ENCODE measurements around the gene TXNDC15. TPM values are rescaled to one million over a fixed set of nuclear protein-coding genes. Genes with fewer than 3 reads are reported as not detected.

Gene TXNDC15
- total RNA-seq, 1 experiment from 2014 or later, result 34.2 TPM

DNA sequence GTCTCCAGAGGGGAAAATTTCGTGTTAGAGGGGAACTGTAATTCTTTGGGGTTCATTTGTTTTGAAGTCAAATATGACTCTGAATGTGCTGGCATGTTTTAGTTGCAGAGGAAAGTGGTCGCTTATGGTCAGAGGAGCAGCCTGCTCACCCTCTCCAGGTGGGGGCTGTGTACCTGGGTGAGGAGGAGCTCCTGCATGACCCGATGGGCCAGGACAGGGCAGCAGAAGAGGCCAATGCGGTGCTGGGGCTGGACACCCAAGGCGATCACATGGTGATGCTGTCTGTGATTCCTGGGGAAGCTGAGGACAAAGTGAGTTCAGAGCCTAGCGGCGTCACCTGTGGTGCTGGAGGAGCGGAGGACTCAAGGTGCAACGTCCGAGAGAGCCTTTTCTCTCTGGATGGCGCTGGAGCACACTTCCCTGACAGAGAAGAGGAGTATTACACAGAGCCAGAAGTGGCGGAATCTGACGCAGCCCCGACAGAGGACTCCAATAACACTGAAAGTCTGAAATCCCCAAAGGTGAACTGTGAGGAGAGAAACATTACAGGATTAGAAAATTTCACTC lies 13.5 kb downstream of the TXNDC15 start:
- TF ChIP-seq, protein P1, sequence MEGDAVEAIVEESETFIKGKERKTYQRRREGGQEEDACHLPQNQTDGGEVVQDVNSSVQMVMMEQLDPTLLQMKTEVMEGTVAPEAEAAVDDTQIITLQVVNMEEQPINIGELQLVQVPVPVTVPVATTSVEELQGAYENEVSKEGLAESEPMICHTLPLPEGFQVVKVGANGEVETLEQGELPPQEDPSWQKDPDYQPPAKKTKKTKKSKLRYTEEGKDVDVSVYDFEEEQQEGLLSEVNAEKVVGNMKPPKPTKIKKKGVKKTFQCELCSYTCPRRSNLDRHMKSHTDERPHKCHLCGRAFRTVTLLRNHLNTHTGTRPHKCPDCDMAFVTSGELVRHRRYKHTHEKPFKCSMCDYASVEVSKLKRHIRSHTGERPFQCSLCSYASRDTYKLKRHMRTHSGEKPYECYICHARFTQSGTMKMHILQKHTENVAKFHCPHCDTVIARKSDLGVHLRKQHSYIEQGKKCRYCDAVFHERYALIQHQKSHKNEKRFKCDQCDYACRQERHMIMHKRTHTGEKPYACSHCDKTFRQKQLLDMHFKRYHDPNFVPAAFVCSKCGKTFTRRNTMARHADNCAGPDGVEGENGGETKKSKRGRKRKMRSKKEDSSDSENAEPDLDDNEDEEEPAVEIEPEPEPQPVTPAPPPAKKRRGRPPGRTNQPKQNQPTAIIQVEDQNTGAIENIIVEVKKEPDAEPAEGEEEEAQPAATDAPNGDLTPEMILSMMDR (IDR thresholded peaks at IDR 0.05; ENCODE audit: unreplicated experiment), result no peak
- CTCF ChIA-PET, result no interaction called here
- H3K4me3 Mint-ChIP-seq (ENCODE audit: low read depth, unreplicated experiment), result no peak overlapping the region
- no peak for DNase-seq
- H3K36me3 Mint-ChIP-seq (ENCODE audit: insufficient read depth, unreplicated experiment), result no peaks in the 10 kb centered on the region
- no TSS peak for BruUV-seq (replicated peaks)
- no peak overlapping the region for H3K27ac Mint-ChIP-seq (ENCODE audit: unreplicated experiment)
- H3K4me1 Mint-ChIP-seq (ENCODE audit: low read depth, unreplicated experiment), result no peaks in the 10 kb centered on the region
- intact Hi-C loops (cut with micrococcal nuclease; ENCODE audit: unreplicated experiment), result no loop called here
- no peaks in the 10 kb centered on the region for H3K9me3 Mint-ChIP-seq (ENCODE audit: low read depth, unreplicated experiment)
- H3K27me3 Mint-ChIP-seq (ENCODE audit: unreplicated experiment), result no peaks in the 10 kb centered on the region

GRCh38 chr5:134889335-134889734 lies 15.2 kb downstream of the TXNDC15 start:
- CTCF ChIA-PET, result no interaction called here
- Mint-ChIP-seq H3K4me3 (ENCODE audit: low read depth, unreplicated experiment) (no peak overlapping the region), H3K36me3 (ENCODE audit: insufficient read depth, unreplicated experiment) (no peaks in the 10 kb centered on the region), H3K4me1 (ENCODE audit: low read depth, unreplicated experiment) (no peaks in the 10 kb centered on the region), H3K9me3 (ENCODE audit: low read depth, unreplicated experiment) (no peaks in the 10 kb centered on the region), H3K27me3 (ENCODE audit: unreplicated experiment) (no peaks in the 10 kb centered on the region), H3K27ac (ENCODE audit: unreplicated experiment) (no peak overlapping the region)
- TF ChIP-seq, protein P1 (IDR thresholded peaks at IDR 0.05; ENCODE audit: unreplicated experiment), result no peak
- DNase-seq, result no peak
- no TSS peak for BruUV-seq (replicated peaks)
- intact Hi-C loops (cut with micrococcal nuclease; ENCODE audit: unreplicated experiment), result no loop called here

DNA sequence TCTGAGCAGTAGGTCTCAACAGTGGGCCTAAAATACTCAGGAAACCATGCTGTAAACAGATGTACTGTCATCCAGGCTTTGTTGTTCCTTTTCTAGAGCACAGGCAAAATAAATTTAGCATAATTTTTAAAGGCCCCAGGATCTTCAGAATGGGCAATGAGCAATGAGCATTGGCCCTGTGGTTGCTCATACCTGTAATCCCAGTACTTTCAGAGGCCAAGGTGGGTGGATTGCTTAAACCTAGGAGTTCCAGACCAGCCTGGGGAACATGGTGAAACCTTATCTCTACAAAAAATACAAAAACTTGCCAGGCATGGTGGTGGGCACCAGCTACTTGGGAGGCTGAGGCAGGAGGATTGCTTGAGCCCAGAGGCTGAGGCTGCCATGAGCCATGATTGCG lies 17.3 kb downstream of the TXNDC15 start:
- H3K9me3 Mint-ChIP-seq (ENCODE audit: low read depth, unreplicated experiment), result no peaks in the 10 kb centered on the region
- no TSS peak for BruUV-seq (replicated peaks)
- H3K27me3 Mint-ChIP-seq (ENCODE audit: unreplicated experiment), result no peaks in the 10 kb centered on the region
- CTCF ChIA-PET, result interaction anchor here (1.1 kb wide), 1 partner anchor 13 kb away, joined by 5 read pairs; the partner anchor contains the start of gene PCBD2
- no peaks in the 10 kb centered on the region for H3K36me3 Mint-ChIP-seq (ENCODE audit: insufficient read depth, unreplicated experiment)
- H3K4me3 Mint-ChIP-seq (ENCODE audit: low read depth, unreplicated experiment), result no peak overlapping the region
- no peak overlapping the region for H3K27ac Mint-ChIP-seq (ENCODE audit: unreplicated experiment)
- H3K4me1 Mint-ChIP-seq (ENCODE audit: low read depth, unreplicated experiment), result no peaks in the 10 kb centered on the region
- intact Hi-C loops (cut with micrococcal nuclease; ENCODE audit: unreplicated experiment), result no loop called here
- TF ChIP-seq, protein P1 (IDR thresholded peaks at IDR 0.05; ENCODE audit: unreplicated experiment), result no peak
- DNase-seq, result no peak

DNA sequence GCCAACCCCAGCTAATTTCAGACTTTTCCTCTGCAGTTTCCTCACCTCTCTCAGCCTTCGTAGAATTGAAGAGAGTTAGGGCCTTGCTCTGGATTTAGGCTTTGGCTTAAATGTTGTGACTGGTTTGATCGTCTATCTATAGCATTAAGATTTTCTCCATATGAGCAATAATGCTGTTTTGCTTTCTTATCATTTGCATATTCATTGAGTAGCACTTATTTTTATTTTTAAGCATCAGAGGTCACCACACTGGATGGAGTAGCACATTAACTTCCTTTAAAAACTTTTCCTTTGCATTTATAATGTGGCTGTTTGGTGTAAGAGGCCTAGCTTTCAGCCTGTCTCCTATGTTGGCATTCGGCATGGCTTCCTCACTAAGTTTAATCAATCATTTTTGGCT lies 18.1 kb downstream of the TXNDC15 start:
- H3K9me3 Mint-ChIP-seq (ENCODE audit: low read depth, unreplicated experiment), result no peaks in the 10 kb centered on the region
- H3K4me1 Mint-ChIP-seq (ENCODE audit: low read depth, unreplicated experiment), result no peaks in the 10 kb centered on the region
- CTCF ChIA-PET, result interaction anchor here (1.1 kb wide), 1 partner anchor 12 kb away, joined by 5 read pairs; the partner anchor contains the start of gene PCBD2
- BruUV-seq (replicated peaks), result no TSS peak
- no peak overlapping the region for H3K4me3 Mint-ChIP-seq (ENCODE audit: low read depth, unreplicated experiment)
- TF ChIP-seq, protein P1 (IDR thresholded peaks at IDR 0.05; ENCODE audit: unreplicated experiment), result no peak
- no peaks in the 10 kb centered on the region for H3K27me3 Mint-ChIP-seq (ENCODE audit: unreplicated experiment)
- no peak overlapping the region for H3K27ac Mint-ChIP-seq (ENCODE audit: unreplicated experiment)
- DNase-seq, result no peak
- no peaks in the 10 kb centered on the region for H3K36me3 Mint-ChIP-seq (ENCODE audit: insufficient read depth, unreplicated experiment)
- intact Hi-C loops (cut with micrococcal nuclease; ENCODE audit: unreplicated experiment), result no loop called here
